ENCODE results near the gene KPNB1. TPM values are rescaled to one million over a fixed set of nuclear protein-coding genes. Genes with fewer than 3 reads are reported as not detected.

The KPNB1 gene
- polyA plus RNA-seq, 2 of the 4 experiments (the other 2 are of a cell fraction): 315 to 358 TPM

DNA sequence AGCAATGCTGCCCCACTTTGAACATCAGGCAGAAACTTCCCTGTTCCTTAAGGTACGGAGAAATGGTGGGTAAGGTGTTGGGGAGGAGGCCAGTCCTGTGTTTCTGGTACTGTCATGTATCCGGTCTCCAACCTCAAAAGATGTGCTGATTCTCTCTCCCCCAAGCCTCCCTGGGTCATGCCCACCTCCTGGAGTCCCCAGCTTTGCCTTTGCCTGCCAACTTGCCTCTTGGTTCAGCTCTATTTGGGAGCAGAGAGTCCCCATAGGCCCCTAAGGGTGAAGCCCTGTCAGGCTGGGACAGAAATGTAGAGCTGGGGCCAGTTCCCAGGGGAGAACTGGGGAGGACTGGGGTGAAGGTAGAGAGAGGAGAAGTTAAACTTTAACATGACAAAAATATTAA lies 81.7 kb downstream of the KPNB1 start:
- H3K4me3 ChIP-seq: no peak overlapping the region
- no peak for TF ChIP-seq EHMT2 (IDR thresholded peaks at IDR 0.05; ENCODE audit: low read depth)
- no peak for TF ChIP-seq RARB (CRISPR knock-in tag; IDR thresholded peaks at IDR 0.05)
- TF ChIP-seq FOSB (CRISPR knock-in tag; IDR thresholded peaks at IDR 0.05): no peak
- TF ChIP-seq TP53 (CRISPR knock-in tag; IDR thresholded peaks at IDR 0.05): no peak
- TF ChIP-seq HOXA7 (CRISPR knock-in tag; IDR thresholded peaks at IDR 0.05): no peak
- no peak for TF ChIP-seq HDAC2 (IDR thresholded peaks at IDR 0.05)
- TF ChIP-seq, protein P1, sequence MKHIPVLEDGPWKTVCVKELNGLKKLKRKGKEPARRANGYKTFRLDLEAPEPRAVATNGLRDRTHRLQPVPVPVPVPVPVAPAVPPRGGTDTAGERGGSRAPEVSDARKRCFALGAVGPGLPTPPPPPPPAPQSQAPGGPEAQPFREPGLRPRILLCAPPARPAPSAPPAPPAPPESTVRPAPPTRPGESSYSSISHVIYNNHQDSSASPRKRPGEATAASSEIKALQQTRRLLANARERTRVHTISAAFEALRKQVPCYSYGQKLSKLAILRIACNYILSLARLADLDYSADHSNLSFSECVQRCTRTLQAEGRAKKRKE (CRISPR knock-in tag; IDR thresholded peaks at IDR 0.05; ENCODE audit: low read depth): no peak
- no peak for TF ChIP-seq ZSCAN20 (CRISPR knock-in tag; IDR thresholded peaks at IDR 0.05)
- TF ChIP-seq RAD21 (conservative IDR thresholded peaks at IDR 0.05 in 1 of 2, IDR thresholded peaks at IDR 0.05 in 1 of 2): no peak
- no peak for TF ChIP-seq HEYL (CRISPR knock-in tag; IDR thresholded peaks at IDR 0.05)
- CTCF ChIA-PET: interaction anchor here (0.6 to 11.2 kb wide), 12 partner anchors 10 to 219 kb away, joined by 3 to 87 read pairs (median 4); no protein-coding TSS in a partner anchor
- FAIRE-seq (no peak), DNase-seq (ENCODE audit: low read depth in 1 of 2, low spot score in 1 of 2) (no peak), ATAC-seq (no peak)
- no peak overlapping the region for H3K27ac ChIP-seq
- H3K4me2 ChIP-seq: no peak overlapping the region
- WGBS (ENCODE audit: missing lambda C conversion rate): 54% methylated on average over 2 of the region's 2 CpGs
- POLR2A ChIA-PET: no interaction called here
- 0 out of 3 replicates have a peak, but pooled peaks cover 4% of the 10 kb centered on the region for H3K4me1 ChIP-seq
- H3K9me3 ChIP-seq: no peaks in the 10 kb centered on the region

DNA sequence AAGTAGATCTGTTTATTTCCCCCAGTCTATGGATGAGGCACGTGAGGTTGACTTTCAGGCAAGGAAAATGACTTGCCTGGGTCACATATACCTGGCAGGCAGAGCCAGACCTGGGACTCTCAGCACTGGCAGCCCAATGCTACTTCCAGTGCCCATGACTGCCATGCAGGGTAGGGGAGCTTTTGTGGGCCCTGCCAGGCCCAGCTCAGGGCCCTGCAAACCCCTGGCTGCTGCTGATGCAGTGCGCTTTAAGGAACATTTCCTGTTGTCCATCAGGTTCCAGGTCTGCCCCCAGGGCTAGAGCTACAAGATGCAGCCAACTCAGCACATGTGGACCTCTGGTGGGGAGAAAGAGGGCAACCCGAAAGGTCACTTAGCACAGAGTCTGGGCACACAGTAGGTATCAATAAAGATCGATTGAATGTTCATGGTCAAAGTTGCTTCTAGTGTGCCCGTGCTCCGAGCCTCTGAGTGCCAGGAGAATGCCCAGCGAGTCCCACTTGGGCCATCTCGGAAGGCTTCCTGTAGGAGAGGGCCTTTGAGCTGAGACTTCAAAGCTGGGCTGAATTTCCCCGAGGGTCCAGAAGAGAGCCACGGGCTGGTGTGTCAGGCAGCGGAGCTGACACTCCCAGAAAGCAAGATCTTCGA lies 82.8 kb downstream of the KPNB1 start:
- no peaks in the 10 kb centered on the region for H3K9me3 ChIP-seq
- H3K4me3 ChIP-seq: peak overlapping the region; percentile 48; the same call in 2 of the 3 replicates
- WGBS (ENCODE audit: missing lambda C conversion rate): 40% methylated on average over 12 of the region's 12 CpGs
- FAIRE-seq (no peak), DNase-seq (ENCODE audit: low read depth in 1 of 2, low spot score in 1 of 2) (no peak), ATAC-seq (peak in 1 of 2 experiments; percentile 2; a peak in 1 of 6 replicates)
- H3K27ac ChIP-seq: peak overlapping the region in 1 of 2 experiments; percentile 74; a peak in 2 of 6 replicates
- CTCF ChIA-PET: interaction anchor here (0.6 to 11.2 kb wide), 26 partner anchors 9 to 111 kb away, joined by 3 to 87 read pairs (median 5); no protein-coding TSS in a partner anchor
- TF ChIP-seq MAFK (IDR thresholded peaks at IDR 0.05; ENCODE audit: partially characterized antibody) (peak; percentile 22), JUN (IDR thresholded peaks at IDR 0.05) (no peak), SMC3 (IDR thresholded peaks at IDR 0.05) (no peak), RCOR1 (IDR thresholded peaks at IDR 0.05; ENCODE audit: low read depth, low read length) (no peak), ZC3H11A (IDR thresholded peaks at IDR 0.05) (0 out of 2 replicates have a peak, but pooled peaks have one; percentile 3), CHD2 (IDR thresholded peaks at IDR 0.05; ENCODE audit: low read length, partially characterized antibody) (no peak), NFE2L2 (conservative IDR thresholded peaks at IDR 0.05; ENCODE audit: low read length) (no peak), PHF8 (IDR thresholded peaks at IDR 0.05; ENCODE audit: borderline replicate concordance, low read depth) (no peak), ZFP36 (IDR thresholded peaks at IDR 0.05; ENCODE audit: borderline replicate concordance, partially characterized antibody) (peak; percentile 94), ESRRA (IDR thresholded peaks at IDR 0.05; ENCODE audit: borderline replicate concordance, low read length) (no peak), FOSB (CRISPR knock-in tag; IDR thresholded peaks at IDR 0.05) (no peak), CBX2 (IDR thresholded peaks at IDR 0.05; ENCODE audit: borderline replicate concordance, low read depth) (no peak)
- TF ChIP-seq, protein P2, sequence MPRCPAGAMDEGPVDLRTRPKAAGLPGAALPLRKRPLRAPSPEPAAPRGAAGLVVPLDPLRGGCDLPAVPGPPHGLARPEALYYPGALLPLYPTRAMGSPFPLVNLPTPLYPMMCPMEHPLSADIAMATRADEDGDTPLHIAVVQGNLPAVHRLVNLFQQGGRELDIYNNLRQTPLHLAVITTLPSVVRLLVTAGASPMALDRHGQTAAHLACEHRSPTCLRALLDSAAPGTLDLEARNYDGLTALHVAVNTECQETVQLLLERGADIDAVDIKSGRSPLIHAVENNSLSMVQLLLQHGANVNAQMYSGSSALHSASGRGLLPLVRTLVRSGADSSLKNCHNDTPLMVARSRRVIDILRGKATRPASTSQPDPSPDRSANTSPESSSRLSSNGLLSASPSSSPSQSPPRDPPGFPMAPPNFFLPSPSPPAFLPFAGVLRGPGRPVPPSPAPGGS (IDR thresholded peaks at IDR 0.05): no peak
- H3K4me2 ChIP-seq: peak overlapping the region; percentile 88
- POLR2A ChIA-PET: interaction anchor here (0.6 to 1.2 kb wide), 3 partner anchors 58 to 731 kb away, joined by 3 to 11 read pairs (median 4); partner anchors contain the start of genes LRRC46 and MRPL10
- 0 out of 3 replicates have a peak, but pooled peaks cover 4% of the 10 kb centered on the region for H3K4me1 ChIP-seq

Measured in A549 (cell line).